PC-9 (cell line): ENCODE results near the gene DNTT. TPM values are rescaled to one million over a fixed set of nuclear protein-coding genes. Genes with fewer than 3 reads are reported as not detected.

Source experiments
- BruUV-seq: library from RNA; stranded (reverse); fragments of 400-500 nt; replicated peaks from 2 replicates; lab custom pipeline; 2021; lab: Mats Ljungman, UMichigan
- CTCF ChIA-PET: fragments of 300-600 bp; sonication (Branson Sonifier 250); formaldehyde crosslinking; loops from one replicate; lab custom pipeline; 2022; ENCODE audit warnings: antibody characterized with exemption; lab: Charles Lee
- POLR2A ChIA-PET: fragments of 300-600 bp; sonication (Branson Sonifier 250); formaldehyde crosslinking; loops from one replicate; lab custom pipeline; 2022; ENCODE audit warnings: antibody characterized with exemption; ENCODE audit not compliant: unreplicated experiment; lab: Charles Lee
- DNase-seq, 2 experiments: peaks; one replicate each; pipeline versions ENCODE4 v3.0.0 to v3.0.0-alpha.2; 2015 to 2022; ENCODE audit warnings: mixed read lengths in 1 of 2
- H2AFZ ChIP-seq: fragments of 200-600 bp; sonication (generic); 2 replicates; pipeline ENCODE4 v1.8.1; 2017; ENCODE audit warnings: antibody characterized with exemption
- H3F3A ChIP-seq: fragments of 200-600 bp; sonication (generic); 2 replicates; pipeline ENCODE4 v1.8.1; 2017; ENCODE audit warnings: antibody characterized with exemption, mild to moderate bottlenecking, low read depth; ENCODE audit not compliant: insufficient read depth
- H3K27ac ChIP-seq: fragments of 200-600 bp; sonication (generic); 2 replicates; pipeline ENCODE4 v1.6.1; 2016; ENCODE audit warnings: mixed run types
- H3K27me3 ChIP-seq: fragments of 200-600 bp; sonication (generic); 2 replicates; pipeline ENCODE4 v1.6.1; 2016; ENCODE audit warnings: low read depth, mixed run types; ENCODE audit not compliant: insufficient read depth
- H3K36me3 ChIP-seq: fragments of 200-600 bp; sonication (generic); 2 replicates; pipeline ENCODE4 v1.6.1; 2016; ENCODE audit warnings: low read depth, mixed run types
- H3K4me1 ChIP-seq: fragments of 200-600 bp; sonication (generic); replicated peaks from 2 replicates; pipeline ENCODE4 v1.6.1; 2016; ENCODE audit warnings: mixed run types; ENCODE audit not compliant: insufficient read depth
- H3K4me2 ChIP-seq: fragments of 200-600 bp; sonication (generic); 2 replicates; pipeline ENCODE4 v1.6.1; 2017; ENCODE audit warnings: mixed run types
- H3K4me3 ChIP-seq: fragments of 200-600 bp; sonication (generic); 2 replicates; pipeline ENCODE4 v1.6.1; 2016; ENCODE audit warnings: mixed run types
- H3K79me2 ChIP-seq: fragments of 200-600 bp; sonication (generic); 2 replicates; pipeline ENCODE4 v1.6.1; 2017; ENCODE audit warnings: low read depth, mixed run types
- H3K9me2 ChIP-seq: fragments of 200-600 bp; sonication (generic); 2 replicates; pipeline ENCODE4 v1.8.1; 2017; ENCODE audit warnings: mild to moderate bottlenecking; ENCODE audit not compliant: insufficient read depth
- H3K9me3 ChIP-seq: fragments of 200-600 bp; sonication (generic); 2 replicates; pipeline ENCODE4 v1.8.1; 2016; ENCODE audit warnings: low read depth; ENCODE audit not compliant: insufficient read depth
- H4K20me1 ChIP-seq: fragments of 200-600 bp; sonication (generic); 2 replicates; pipeline ENCODE4 v1.8.1; 2017; ENCODE audit not compliant: insufficient read depth
- EZH2 ChIP-seq: fragments of 200-600 bp; sonication (generic); IDR thresholded peaks from 2 replicates; pipeline ENCODE4 v1.8.0; 2017; ENCODE audit warnings: antibody characterized with exemption, low read depth
- intact Hi-C: fragments of 100-400 bp; cut with micrococcal nuclease; formaldehyde crosslinking; loops from one replicate; pipeline ENCODE4 v1.10.0; 2022; ENCODE audit not compliant: unreplicated experiment
- total RNA-seq: library from RNA; stranded (reverse); gene quantifications from 2 replicates; pipeline ENCODE4 v1.2.3, GENCODE V29; 2021
- TF ChIP-seq, protein P1 (sequence below): fragments of 200-600 bp; sonication (generic); conservative IDR thresholded peaks from 2 replicates; pipeline ENCODE4 v1.6.1; 2017; ENCODE audit warnings: mixed run types, antibody characterized with exemption, mild to moderate bottlenecking, moderate library complexity

Gene DNTT
- total RNA-seq, 1 experiment from 2014 or later: not detected

DNA sequence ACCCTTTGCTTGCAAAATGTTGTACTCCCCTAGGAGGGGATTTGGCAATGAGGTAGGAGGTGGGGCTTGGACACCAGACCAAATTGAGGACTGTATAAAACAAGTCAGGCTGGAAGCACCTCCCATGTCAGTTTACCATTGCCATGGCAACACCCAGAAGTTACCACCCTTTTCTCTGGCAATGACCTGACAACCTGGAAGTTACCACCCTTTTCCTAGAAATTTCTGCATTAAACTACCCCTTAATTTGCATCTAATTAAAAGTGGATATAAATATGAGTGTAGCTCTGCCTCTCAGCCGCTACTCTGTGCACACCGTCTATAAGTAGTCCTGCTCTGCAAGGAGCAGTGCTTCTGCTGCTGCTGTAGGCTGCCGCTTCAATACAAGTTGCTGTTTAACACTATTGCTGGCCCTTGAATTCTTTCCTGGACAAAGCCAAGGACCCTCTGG lies 25.0 kb upstream of the DNTT start:
- no TSS peak for BruUV-seq
- H3K27me3 ChIP-seq: no peaks in the 10 kb centered on the region
- no peaks in the 10 kb centered on the region for H3K9me3 ChIP-seq
- H2AFZ ChIP-seq: no peak overlapping the region
- H3K4me2 ChIP-seq: no peak overlapping the region
- H3K4me1 ChIP-seq: no peaks in the 10 kb centered on the region
- H3K27ac ChIP-seq: no peak overlapping the region
- no peak for DNase-seq
- no peaks in the 10 kb centered on the region for H3K9me2 ChIP-seq
- intact Hi-C loops: no loop called here
- H3K36me3 ChIP-seq: no peaks in the 10 kb centered on the region
- CTCF ChIA-PET: interaction anchor here (0.7 kb wide), 1 partner anchor 12 kb away, joined by 4 read pairs; no protein-coding TSS in a partner anchor
- TF ChIP-seq, protein P1, sequence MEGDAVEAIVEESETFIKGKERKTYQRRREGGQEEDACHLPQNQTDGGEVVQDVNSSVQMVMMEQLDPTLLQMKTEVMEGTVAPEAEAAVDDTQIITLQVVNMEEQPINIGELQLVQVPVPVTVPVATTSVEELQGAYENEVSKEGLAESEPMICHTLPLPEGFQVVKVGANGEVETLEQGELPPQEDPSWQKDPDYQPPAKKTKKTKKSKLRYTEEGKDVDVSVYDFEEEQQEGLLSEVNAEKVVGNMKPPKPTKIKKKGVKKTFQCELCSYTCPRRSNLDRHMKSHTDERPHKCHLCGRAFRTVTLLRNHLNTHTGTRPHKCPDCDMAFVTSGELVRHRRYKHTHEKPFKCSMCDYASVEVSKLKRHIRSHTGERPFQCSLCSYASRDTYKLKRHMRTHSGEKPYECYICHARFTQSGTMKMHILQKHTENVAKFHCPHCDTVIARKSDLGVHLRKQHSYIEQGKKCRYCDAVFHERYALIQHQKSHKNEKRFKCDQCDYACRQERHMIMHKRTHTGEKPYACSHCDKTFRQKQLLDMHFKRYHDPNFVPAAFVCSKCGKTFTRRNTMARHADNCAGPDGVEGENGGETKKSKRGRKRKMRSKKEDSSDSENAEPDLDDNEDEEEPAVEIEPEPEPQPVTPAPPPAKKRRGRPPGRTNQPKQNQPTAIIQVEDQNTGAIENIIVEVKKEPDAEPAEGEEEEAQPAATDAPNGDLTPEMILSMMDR: no peak
- no peak for TF ChIP-seq EZH2
- no peak overlapping the region for H3K4me3 ChIP-seq
- H3F3A ChIP-seq: no peaks in the 10 kb centered on the region
- H3K79me2 ChIP-seq: no peaks in the 10 kb centered on the region
- POLR2A ChIA-PET: no interaction called here
- H4K20me1 ChIP-seq: no peaks in the 10 kb centered on the region

DNA sequence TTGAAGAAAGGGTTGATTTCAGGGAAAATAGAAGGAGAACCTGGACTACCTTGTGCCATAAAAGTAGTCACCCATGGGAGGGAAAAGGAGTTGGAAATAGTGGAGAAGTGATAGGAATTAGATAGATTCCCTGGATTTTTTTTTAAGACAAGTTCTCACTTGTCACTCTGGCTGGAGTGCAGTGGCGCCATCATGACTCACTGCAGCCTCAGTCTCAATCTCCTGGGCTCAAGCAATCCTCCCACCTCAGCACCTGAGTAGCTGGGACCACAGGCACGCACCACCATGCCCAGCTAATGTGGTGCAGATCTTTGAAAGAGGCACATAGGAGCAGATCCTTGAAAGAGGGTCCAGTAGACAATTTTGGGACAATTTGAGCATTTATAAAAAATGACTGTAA lies 23.4 kb upstream of the DNTT start:
- H3K27me3 ChIP-seq: no peaks in the 10 kb centered on the region
- no peak for TF ChIP-seq EZH2
- TF ChIP-seq, protein P1: no peak
- H2AFZ ChIP-seq: no peak overlapping the region
- BruUV-seq: no TSS peak
- H3K4me1 ChIP-seq: no peaks in the 10 kb centered on the region
- no peaks in the 10 kb centered on the region for H3F3A ChIP-seq
- no peak for DNase-seq
- H3K9me3 ChIP-seq: no peaks in the 10 kb centered on the region
- no peak overlapping the region for H3K4me2 ChIP-seq
- H3K36me3 ChIP-seq: no peaks in the 10 kb centered on the region
- ChIA-PET CTCF (no interaction called here), POLR2A (interaction anchor here (0.6 kb wide), 1 partner anchor 151 kb away, joined by 7 read pairs; no protein-coding TSS in a partner anchor)
- no peaks in the 10 kb centered on the region for H4K20me1 ChIP-seq
- no peak overlapping the region for H3K27ac ChIP-seq
- no peaks in the 10 kb centered on the region for H3K9me2 ChIP-seq
- no peaks in the 10 kb centered on the region for H3K79me2 ChIP-seq
- no peak overlapping the region for H3K4me3 ChIP-seq
- intact Hi-C loops: no loop called here

DNA sequence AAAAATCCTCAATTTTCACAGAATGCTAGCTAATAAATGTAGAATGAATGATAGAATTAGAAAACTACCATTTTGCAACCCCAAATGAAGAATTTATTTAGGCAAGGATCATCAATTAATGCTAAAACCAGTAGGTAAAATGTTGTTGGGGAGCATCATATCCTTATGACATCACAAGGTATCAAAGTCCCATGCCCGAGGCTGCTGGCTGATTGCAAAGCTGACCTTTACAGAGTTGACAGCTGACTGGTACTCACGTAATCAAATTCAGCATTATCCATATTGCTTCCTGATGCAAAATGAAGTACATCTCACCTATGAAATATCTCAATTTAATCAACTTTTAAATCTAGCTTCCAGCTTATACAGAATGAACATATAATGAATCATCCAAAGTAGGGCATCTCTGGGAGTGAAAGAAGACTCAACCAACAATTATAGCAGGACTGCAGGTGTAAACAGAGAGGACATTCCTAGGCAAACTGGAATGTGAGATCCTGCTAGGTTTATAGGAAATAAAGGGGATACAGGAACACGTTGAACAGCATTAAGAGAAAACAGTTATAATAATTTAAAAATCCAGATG lies 22.7 kb upstream of the DNTT start:
- DNase-seq: no peak
- CTCF ChIA-PET: no interaction called here
- no TSS peak for BruUV-seq

More for the DNA sequence above, 22.7 kb upstream of the DNTT start:
- H3K4me2 ChIP-seq: no peak overlapping the region
- no peaks in the 10 kb centered on the region for H3K9me3 ChIP-seq
- no peak overlapping the region for H3K4me3 ChIP-seq
- no peaks in the 10 kb centered on the region for H3K9me2 ChIP-seq
- H2AFZ ChIP-seq: no peak overlapping the region
- H3F3A ChIP-seq: no peaks in the 10 kb centered on the region
- POLR2A ChIA-PET: interaction anchor here (0.6 kb wide), 1 partner anchor 152 kb away, joined by 7 read pairs; no protein-coding TSS in a partner anchor
- no peaks in the 10 kb centered on the region for H3K27me3 ChIP-seq
- TF ChIP-seq EZH2: no peak
- TF ChIP-seq, protein P1: no peak
- intact Hi-C loops: no loop called here
- no peak overlapping the region for H3K27ac ChIP-seq
- H3K4me1 ChIP-seq: no peaks in the 10 kb centered on the region
- no peaks in the 10 kb centered on the region for H4K20me1 ChIP-seq
- no peaks in the 10 kb centered on the region for H3K79me2 ChIP-seq
- no peaks in the 10 kb centered on the region for H3K36me3 ChIP-seq
